Omental fat pad (tissue), 4 donors: ENCODE data around the gene TTC7B. TPM values are rescaled to one million over a fixed set of nuclear protein-coding genes. Genes with fewer than 3 reads are reported as not detected.

Experiments
- ATAC-seq: fragments of 150-250 bp; one replicate; pipeline ENCODE4 v1.9.1; 2016; ENCODE audit warnings: mild to moderate bottlenecking, moderate library complexity; ENCODE audit not compliant: low FRiP score
- DNase-seq: peaks from one replicate; pipeline ENCODE4 v3.0.0-alpha.2; 2019; ENCODE audit warnings: low spot score
- total RNA-seq, 4 donors: library from RNA; depleted of rRNA; stranded (reverse); fragments of >200 nt; gene quantifications; one replicate each; pipeline ENCODE4 v1.1.0, GENCODE V29; 2016
- TF ChIP-seq, protein P1 (sequence below), 3 donors: fragments of 450-650 bp; IDR thresholded peaks; one replicate each; pipeline ENCODE4 v1.5.1; 2016 to 2017; ENCODE audit warnings: antibody characterized with exemption in 3 of 3, mild to moderate bottlenecking in 3 of 3, moderate library complexity in 2 of 3

The TTC7B gene
- total RNA-seq, 4 donors from 2014 or later, result 31.9 to 56.3 (median 38.4) TPM

DNA sequence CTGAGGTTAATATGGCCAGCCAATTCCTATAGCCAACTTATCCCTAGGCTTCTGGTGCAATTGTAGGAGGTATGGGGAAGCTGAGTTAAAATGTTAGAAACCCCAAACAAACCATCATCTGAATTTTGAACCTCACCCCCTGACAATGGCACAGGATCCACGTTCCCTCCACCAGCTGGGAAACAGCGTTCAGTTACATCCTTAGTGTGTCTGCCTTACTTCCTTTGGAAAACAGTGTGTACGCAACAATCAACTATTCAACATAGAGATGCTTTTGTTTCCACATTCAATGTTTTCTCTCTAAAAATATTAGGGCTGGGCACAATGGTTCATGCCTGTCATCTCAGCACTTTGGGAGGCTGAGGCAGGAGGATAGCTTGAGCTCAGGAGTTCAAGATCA, 203.4 kb downstream of the TTC7B start:
- TF ChIP-seq, protein P1, sequence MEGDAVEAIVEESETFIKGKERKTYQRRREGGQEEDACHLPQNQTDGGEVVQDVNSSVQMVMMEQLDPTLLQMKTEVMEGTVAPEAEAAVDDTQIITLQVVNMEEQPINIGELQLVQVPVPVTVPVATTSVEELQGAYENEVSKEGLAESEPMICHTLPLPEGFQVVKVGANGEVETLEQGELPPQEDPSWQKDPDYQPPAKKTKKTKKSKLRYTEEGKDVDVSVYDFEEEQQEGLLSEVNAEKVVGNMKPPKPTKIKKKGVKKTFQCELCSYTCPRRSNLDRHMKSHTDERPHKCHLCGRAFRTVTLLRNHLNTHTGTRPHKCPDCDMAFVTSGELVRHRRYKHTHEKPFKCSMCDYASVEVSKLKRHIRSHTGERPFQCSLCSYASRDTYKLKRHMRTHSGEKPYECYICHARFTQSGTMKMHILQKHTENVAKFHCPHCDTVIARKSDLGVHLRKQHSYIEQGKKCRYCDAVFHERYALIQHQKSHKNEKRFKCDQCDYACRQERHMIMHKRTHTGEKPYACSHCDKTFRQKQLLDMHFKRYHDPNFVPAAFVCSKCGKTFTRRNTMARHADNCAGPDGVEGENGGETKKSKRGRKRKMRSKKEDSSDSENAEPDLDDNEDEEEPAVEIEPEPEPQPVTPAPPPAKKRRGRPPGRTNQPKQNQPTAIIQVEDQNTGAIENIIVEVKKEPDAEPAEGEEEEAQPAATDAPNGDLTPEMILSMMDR (IDR thresholded peaks at IDR 0.05), result no peak
- ATAC-seq (no peak), DNase-seq (no peak)

- TF ChIP-seq, protein P1 (IDR thresholded peaks at IDR 0.05), result no peak
- no peak for ATAC-seq
These were observed 204.3 kb downstream of the TTC7B start for GRCh38 chr14:90611936-90612335.

DNA sequence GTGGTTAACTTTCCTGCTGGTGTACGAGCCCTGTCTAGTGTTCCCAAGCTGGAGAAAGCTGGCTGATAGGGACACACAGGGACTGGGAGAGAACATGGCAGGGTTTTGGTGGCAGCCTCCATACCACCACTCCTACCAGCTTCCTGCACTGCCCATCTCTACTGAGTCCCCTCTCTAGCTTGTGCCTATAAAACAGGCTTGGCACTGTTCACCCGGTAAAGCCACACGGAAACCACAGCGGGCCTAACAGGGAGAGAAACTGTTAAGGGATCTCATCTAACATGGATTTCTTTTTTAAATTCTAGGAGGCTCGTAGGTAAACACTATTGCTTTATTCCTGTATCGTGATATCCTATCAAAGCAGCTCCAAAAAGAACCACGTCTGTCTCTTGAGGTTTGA, 204.7 kb downstream of the TTC7B start:
- ATAC-seq, result no peak
- TF ChIP-seq, protein P1 (IDR thresholded peaks at IDR 0.05), result no peak
- no peak for DNase-seq

More at GRCh38 chr14:90611936-90612335, 204.3 kb downstream of the TTC7B start:
- no peak for DNase-seq

- ATAC-seq (no peak), DNase-seq (no peak)
- TF ChIP-seq, protein P1 (IDR thresholded peaks at IDR 0.05), result no peak
These were observed 205.7 kb downstream of the TTC7B start for GRCh38 chr14:90610346-90611040.

DNA sequence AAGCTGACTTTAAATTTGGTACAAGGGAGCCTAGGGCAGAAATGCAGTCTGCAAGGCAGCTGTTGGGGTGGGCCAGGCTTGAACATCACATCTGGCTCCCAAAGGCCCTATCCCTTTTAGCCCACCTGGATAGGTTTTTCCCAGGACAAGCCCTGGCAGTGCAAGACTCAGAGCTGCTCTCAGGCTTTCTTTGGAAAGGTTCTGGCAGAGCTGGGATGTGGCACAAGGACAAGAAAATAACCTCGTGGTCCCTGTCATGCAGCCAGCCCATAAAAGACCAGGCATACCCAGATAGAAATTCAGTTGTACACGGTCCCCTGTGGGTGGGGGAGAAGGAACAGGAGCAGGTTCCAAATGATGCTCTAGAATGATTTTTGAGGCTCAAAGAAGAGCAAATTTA, 206.9 kb downstream of the TTC7B start:
- DNase-seq (no peak), ATAC-seq (no peak)
- TF ChIP-seq, protein P1 (IDR thresholded peaks at IDR 0.05), result no peak

DNA sequence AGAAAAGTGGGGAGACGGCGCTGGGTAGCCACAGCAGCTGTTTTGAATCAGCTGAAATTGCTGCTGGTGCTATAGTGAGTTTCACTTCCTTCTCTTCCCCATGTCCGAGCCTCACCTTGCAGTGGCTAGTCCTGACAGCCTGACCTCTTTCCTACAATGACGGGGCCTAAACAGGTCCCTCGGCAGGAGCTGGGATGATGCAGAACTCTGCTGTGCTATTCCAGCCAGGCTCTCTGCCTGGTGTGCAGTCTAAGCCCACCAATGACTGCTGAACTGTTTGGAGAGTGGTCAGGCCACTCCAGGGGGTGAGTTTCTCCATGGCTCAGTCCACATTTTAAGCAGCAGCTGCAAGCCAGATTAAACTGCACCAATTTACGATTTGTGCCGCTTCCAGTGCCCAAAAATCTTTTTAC, 207.3 kb downstream of the TTC7B start:
- ATAC-seq, result no peak
- TF ChIP-seq, protein P1 (IDR thresholded peaks at IDR 0.05), result no peak
- DNase-seq, result no peak

- ATAC-seq, result no peak
- no peak for DNase-seq
- TF ChIP-seq, protein P1 (IDR thresholded peaks at IDR 0.05), result no peak
These were observed 207.9 kb downstream of the TTC7B start for GRCh38 chr14:90608281-90608680.
